ENCODE data around the gene DENND1A.

Gene DENND1A

DNA sequence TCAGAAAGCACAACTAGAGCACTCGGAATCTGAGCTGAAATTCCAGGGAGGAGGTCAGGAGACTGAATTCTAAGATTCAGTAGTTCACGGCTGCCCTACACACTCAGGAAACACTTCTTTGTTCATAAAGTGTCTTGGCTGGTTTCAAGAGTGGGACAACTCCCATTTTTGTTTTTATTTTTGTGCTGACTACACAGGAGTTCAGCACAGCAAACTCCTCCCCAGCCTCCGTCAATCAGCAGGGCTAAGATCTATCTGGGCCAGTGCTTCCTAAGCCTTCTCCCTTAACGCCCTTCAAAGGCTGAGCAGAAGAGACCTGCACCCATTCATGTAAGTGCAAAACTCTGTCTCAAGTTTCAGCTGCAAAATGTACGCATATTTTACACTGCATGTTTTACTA, 323.8 kb downstream of the DENND1A start:
- no peak for TF ChIP-seq POLR2A (IDR thresholded peaks at IDR 0.05; ENCODE audit: low read depth, low read length)
- no peak for FAIRE-seq

DNA sequence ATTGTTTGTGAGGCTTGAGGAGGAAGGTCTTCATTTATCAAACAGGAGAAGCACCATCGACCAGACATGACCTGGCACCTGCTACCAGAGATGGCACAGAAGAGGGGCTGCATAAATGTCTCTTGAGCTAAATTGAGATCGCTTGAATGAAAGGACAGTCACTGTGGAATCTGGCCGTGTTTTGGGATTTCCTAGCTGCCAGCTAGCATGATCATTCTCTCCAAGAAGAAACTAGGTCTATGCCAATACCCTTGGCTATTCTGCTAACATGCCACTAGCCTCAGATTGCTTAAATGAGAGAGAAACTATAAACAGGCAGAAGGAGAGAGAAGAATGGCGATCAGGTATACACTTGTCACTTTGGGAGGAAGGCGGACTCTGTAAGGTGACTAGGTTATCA, 324.6 kb downstream of the DENND1A start:
- no peak for DNase-seq (ENCODE audit: insufficient read length, low spot score)
- FAIRE-seq = no peak
- no peak for TF ChIP-seq POLR2A (IDR thresholded peaks at IDR 0.05; ENCODE audit: low read depth, low read length)

More for the DNA sequence above, 323.8 kb downstream of the DENND1A start:
- DNase-seq (ENCODE audit: insufficient read length, low spot score) = no peak

DNA sequence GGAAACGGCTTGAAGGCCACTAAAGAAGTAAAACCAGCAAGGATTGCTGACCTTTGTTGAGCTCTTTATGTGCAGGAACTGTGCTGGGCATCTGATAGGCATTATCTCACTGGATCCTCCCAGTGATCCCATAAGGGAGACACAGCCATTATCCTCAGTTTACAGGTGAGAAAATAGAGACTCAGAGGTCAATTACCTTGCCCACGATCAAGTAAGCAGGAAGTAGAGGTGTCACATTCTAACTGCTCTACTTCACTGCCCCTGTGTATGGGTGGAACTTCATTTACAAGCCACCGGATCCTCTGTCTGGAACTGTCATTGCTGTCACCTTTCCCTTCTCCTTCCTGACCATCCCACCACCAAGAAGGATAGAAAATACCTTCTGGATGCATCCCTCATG, 325.1 kb downstream of the DENND1A start:
- no peak for TF ChIP-seq POLR2A (IDR thresholded peaks at IDR 0.05; ENCODE audit: low read depth, low read length)
- DNase-seq (ENCODE audit: insufficient read length, low spot score) (no peak), FAIRE-seq (no peak)

DNA sequence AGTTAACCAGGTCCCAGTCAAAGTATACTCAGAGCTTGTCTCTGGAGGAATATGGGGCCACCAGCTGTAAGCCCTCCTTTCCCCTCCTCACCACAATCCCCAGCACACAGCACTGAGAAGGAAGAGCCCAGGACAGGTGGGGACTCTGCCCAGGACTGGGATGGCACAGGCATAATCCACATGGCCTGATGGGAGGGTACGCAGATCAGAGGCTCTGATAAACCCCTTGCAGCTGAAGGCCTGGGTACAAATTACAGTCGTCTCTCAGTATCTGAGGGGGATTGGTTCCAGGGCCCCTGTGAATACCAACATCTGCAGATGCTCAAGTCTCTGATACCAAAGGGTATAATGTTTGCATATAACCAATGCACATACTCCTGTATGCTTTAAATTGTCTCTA, 328.1 kb downstream of the DENND1A start:
- no peak for TF ChIP-seq POLR2A (IDR thresholded peaks at IDR 0.05; ENCODE audit: low read depth, low read length)
- DNase-seq (ENCODE audit: insufficient read length, low spot score) = no peak
- FAIRE-seq = no peak

DNA sequence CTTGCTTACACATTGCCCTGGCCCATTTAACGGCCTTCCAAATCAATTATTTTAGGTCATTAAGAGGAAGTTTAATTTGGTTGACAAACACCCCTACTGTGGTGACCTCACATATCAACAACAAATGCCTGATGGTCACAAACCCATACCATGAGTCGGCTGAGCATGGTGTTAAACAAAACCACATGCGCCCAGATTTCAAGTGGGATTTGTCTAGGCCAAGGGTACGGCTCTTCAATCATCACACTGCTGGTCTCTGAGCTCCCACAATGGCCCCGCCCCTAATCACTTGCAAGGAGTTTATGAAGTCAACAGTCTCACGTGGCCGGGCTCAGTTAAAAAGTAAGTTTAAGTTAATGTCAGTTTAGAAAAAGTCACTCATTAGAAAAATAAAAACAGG, 330.1 kb downstream of the DENND1A start:
- no peak for TF ChIP-seq POLR2A (IDR thresholded peaks at IDR 0.05; ENCODE audit: low read depth, low read length)
- DNase-seq (ENCODE audit: insufficient read length, low spot score) = no peak
- FAIRE-seq = no peak

DNA sequence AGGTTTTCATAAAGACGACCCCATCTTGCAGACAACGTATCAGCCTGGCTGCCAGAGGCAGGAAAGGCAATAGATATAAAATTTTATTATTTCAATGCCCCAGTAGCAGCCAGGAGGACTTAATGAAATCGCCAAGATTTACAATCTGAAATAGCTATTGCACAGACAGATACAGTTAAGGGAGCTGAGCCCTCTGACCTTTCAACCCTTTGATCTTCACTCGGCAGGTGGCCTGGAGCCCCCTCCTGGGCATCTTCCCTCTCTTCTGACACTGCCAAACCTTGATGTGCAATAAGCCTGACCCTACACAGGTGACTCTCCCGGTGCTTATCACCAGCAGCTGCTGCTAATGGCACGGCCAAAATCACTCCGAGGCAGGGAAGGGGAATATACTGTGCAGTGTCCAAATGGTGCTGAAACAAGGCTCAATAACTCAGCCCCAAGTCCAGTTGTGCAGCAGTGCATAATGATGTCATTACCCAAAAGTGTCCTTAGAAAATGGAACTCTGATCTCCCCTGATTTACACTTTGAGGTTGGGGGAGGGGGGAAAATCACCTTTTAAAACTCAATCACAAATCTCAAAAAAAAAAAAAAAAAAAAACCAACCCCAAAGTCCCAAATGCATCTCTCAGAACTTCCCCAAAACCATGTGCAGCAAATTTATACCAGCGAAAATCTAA, 331.9 kb downstream of the DENND1A start:
- TF ChIP-seq POLR2A (IDR thresholded peaks at IDR 0.05; ENCODE audit: low read depth, low read length) = no peak
- no peak for FAIRE-seq
- no peak for DNase-seq (ENCODE audit: insufficient read length, low spot score)

DNA sequence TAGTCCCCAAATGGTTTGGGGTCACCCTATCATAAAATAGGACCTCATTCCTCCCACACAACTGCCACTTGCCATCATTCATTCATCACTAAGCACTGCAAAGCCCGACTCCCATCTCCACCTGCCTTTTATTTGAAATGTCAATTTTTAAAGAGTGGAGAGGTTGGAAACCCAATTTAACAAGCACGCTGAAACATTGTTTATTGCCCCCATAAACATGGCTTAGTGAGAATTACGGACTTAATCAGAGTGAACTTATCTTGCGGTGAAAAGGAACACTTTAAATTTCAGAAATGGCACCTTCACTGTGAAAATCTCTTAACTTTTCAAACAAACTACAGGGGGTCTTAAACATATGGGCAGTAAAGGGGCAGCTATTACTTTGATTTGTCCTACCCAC, 332.9 kb downstream of the DENND1A start:
- DNase-seq (ENCODE audit: insufficient read length, low spot score) (no peak), FAIRE-seq (no peak)
- TF ChIP-seq POLR2A (IDR thresholded peaks at IDR 0.05; ENCODE audit: low read depth, low read length) = no peak

DNA sequence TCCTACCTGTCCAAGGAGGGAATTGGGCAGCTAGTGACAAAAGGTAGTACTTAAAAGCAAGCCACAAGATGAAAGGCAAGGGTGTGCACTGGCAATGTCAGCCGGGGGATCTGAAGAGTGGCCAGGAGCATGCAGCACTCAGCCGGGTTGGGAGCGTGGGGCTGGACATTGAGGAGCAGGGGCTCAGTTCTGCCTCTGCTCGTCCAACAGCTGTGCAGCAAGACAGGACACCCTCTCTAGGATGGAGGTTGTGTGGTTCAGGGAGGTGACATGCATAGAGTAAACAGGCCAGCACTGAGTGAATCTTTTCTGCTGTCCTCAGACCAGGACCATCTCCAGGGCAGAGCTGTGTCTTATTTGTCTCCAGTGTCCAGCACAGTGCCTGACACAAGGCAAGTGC, 338.6 kb downstream of the DENND1A start:
- TF ChIP-seq POLR2A (IDR thresholded peaks at IDR 0.05; ENCODE audit: low read depth, low read length) = no peak
- DNase-seq (ENCODE audit: insufficient read length, low spot score) = no peak
- FAIRE-seq = no peak

DNA sequence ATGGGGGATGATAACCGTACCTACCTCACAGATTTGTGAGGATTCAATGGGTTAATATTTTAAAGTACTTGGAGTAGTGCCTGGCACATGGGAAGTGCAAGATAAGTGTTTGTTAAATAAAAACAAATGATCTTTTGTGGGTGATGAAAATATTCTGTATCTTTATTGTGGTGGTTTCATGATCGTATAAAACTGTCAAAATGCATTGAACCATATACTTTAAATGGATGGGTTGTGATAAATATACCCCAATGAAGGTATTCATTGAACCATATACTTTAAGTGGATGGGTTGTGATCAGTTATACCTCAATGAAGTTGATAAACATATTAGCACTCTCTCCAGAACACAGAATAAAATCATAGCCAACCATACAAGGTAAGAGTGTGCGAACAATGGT, 339.4 kb downstream of the DENND1A start:
- TF ChIP-seq POLR2A (IDR thresholded peaks at IDR 0.05; ENCODE audit: low read depth, low read length) = no peak
- DNase-seq (ENCODE audit: insufficient read length, low spot score) (no peak), FAIRE-seq (no peak)

DNA sequence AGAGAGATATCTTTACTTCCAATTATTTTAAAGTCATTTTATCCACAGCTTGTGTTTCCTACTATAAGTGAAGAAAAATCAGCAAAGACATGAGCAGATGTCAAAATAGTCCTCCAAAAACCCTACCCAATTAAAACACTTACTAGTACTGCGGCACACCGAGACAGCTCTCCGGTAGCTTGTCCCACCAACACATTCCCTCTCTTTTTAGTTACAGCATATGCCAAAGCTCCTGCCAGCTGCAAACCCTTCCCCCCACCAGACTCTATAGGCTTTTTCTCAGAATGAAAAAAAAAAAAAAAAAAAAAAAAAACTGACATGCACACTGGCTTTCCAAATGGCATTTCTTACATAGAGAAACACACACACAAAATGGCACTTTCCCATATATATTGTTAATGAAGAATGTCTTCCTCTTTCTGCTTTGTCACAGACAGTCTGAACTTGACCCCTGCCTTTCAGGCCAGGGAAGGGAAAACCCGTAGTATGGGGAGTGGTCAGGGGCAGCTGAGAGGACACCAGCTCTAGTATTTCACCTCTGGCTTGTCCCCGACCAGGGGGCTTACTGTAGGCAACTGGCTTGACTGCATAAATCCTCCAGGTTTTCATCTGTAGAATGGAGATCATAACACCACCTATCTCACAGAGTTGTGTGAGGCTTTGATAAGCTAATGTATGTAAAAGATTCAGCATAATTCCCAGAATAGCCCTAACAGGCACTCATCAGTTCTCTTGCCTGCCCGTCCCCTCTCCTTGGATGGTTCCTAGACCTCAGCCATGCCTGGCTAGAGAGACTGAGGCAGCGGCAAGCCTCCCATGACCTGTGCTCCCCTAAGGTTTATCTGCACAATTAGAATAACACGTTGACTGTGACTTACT, 340.3 kb downstream of the DENND1A start:
- no peak for TF ChIP-seq POLR2A (IDR thresholded peaks at IDR 0.05; ENCODE audit: low read depth, low read length)
- no peak for DNase-seq (ENCODE audit: insufficient read length, low spot score)
- FAIRE-seq = no peak

DNA sequence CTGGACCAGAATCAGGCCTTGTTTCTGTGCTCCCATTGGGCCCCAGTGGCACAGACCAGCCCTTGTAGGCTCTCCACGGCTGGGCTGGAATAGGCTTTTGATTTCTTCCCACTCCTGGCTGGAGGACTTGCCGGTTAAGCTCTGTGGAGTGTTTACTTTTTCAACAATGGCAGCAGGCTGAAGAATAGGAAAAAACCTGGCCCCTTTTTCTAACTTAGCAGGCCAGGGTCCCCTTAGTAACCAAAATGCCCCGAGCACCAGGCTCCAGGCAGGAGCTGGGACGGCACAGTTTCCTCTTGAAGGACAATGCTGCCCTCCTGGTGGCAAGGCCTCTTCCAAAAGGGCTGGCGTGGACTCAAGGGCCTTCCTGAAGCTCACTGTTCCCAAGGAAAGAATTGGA, 343.7 kb downstream of the DENND1A start:
- DNase-seq (ENCODE audit: insufficient read length, low spot score) = no peak
- FAIRE-seq = no peak
- TF ChIP-seq POLR2A (IDR thresholded peaks at IDR 0.05; ENCODE audit: low read depth, low read length) = no peak

DNA sequence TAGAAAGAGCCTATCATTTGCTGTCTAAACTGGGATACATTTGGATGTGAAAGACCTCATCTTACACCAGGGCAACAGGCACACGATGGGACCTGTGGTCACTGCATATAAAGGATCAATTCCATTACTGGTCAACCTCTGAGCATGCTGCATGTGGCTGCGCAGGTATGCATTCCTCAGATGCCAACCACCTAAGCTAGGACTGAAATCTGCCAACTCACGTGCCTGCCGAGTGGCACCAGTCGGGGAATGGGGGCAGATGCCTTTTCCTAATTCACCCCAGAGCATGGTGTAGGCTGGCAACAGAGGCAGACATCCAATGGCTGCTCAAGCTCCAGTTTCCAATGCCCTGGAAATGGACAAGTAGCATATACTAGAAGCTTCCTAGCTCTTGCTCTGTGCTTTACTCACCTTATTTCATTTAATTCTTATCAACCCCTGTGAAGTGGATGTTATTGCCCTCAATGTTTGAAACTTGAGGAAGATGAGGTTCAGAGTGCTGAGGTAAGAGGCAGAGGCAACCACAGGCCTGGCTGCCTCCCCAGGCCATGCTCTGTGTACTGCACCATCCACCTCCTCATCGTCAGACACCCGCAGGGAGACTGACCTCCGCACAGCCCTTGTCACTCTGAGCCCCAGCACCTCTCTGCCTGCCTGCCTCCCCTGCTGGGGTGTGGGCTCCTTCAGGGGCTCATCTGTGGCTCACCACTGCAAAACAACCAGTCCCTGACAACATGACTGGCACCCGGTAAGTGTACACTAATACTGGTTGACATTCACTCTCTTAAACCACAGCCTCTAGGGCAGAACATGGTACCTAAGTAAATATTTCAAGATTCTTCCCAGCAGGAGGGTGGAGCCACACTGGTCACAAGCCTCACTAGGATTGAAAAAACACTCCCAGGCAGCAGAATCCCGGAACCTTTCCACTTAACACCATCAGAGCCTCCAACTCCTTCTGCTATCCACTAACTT, 345.4 kb downstream of the DENND1A start:
- no peak for FAIRE-seq
- DNase-seq (ENCODE audit: insufficient read length, low spot score) = no peak
- no peak for TF ChIP-seq POLR2A (IDR thresholded peaks at IDR 0.05; ENCODE audit: low read depth, low read length)

DNA sequence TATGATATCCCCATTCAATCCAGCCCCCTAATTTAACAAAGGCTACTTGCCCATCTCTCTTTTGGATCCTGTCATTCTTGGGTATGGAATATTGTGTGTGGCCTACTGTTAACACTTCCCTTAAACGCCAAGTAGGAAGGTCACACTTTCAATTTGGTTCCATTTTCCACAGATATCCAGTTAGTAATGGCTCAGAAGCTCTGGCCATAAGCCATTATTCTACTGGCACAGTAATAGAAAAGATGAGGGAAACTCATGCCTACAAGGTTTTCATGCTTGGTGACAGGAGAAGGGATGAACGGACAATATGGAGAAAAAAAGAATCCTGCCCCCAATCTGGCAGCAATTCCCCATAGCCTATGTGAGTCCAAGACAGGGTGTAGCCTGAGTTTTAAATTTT, 346.3 kb downstream of the DENND1A start:
- DNase-seq (ENCODE audit: insufficient read length, low spot score) = no peak
- no peak for FAIRE-seq
- no peak for TF ChIP-seq POLR2A (IDR thresholded peaks at IDR 0.05; ENCODE audit: low read depth, low read length)

DNA sequence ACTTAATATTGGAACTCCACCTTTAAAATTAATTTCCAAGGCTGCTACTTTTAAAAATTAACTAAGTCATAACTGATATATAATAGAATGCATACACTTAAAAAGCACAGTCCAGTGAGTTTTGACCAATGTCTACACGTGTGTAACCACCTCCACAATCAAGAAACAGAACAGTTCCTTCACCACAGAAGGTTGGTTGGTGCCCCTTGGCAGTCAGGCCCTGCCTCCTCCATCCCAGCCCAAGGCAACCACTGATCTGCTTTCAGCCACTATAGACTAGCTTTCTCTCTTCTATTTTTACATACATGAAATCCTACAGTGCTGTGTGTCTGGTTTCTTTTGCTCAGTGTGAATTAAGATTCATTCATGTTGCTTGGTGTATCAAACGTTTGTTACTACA, 358.7 kb downstream of the DENND1A start:
- FAIRE-seq = no peak
- DNase-seq (ENCODE audit: insufficient read length, low spot score) = no peak
- TF ChIP-seq POLR2A (IDR thresholded peaks at IDR 0.05; ENCODE audit: low read depth, low read length) = no peak
